Activated B cell treated with CpG ODN at 0.5 μM for 24 hours (primary cell): ENCODE measurements around the gene PODNL1. TPM values are rescaled to one million over a fixed set of nuclear protein-coding genes. Genes with fewer than 3 reads are reported as not detected.

Experiments used
- ATAC-seq: fragments of 200-7000 bp; cut with Tn5 transposase; one replicate; pipeline ENCODE4 v1.10.0; 2021; ENCODE audit warnings: low read depth, mild to moderate bottlenecking, moderate library complexity
- CTCF ChIA-PET: fragments of 350-600 bp; sonication (Branson Sonifier 250); formaldehyde crosslinking; loops from one replicate; lab custom pipeline; 2021; ENCODE audit warnings: antibody characterized with exemption; lab: Charles Lee
- POLR2A ChIA-PET: fragments of 350-600 bp; sonication (Branson Sonifier 250); formaldehyde crosslinking; loops from one replicate; lab custom pipeline; 2021; ENCODE audit warnings: antibody characterized with exemption; lab: Charles Lee
- DNase-seq: peaks from one replicate; pipeline ENCODE4 v3.0.0; 2022
- H3K27ac Mint-ChIP-seq: one replicate; pipeline ENCODE4 v1.8.0; 2020; ENCODE audit warnings: mixed read lengths
- H3K27me3 Mint-ChIP-seq: one replicate; pipeline ENCODE4 v1.8.0; 2021; ENCODE audit warnings: mixed read lengths
- H3K36me3 Mint-ChIP-seq: one replicate; pipeline ENCODE4 v1.8.0; 2021; ENCODE audit warnings: low read depth, mixed read lengths
- H3K4me1 Mint-ChIP-seq: one replicate; pipeline ENCODE4 v1.8.0; 2021; ENCODE audit warnings: mixed read lengths
- H3K4me3 Mint-ChIP-seq: one replicate; pipeline ENCODE4 v1.8.0; 2020; ENCODE audit warnings: mild to moderate bottlenecking, mixed read lengths
- H3K9me3 Mint-ChIP-seq: one replicate; pipeline ENCODE4 v1.8.0; 2020; ENCODE audit warnings: mixed read lengths
- CTCF ChIP-seq: fragments of 200-600 bp; IDR thresholded peaks from one replicate; pipeline ENCODE4 v1.8.0; 2022; ENCODE audit warnings: antibody characterized with exemption, mild to moderate bottlenecking
- intact Hi-C: fragments of 100-400 bp; cut with micrococcal nuclease; formaldehyde crosslinking; loops from one replicate; pipeline ENCODE4 v1.15.1; 2024
- total RNA-seq: library from RNA; stranded (reverse); gene quantifications from 2 replicates; pipeline ENCODE4 v1.2.3, GENCODE V29; 2022

Gene PODNL1
- total RNA-seq, 1 donor from 2014 or later = not detected

GRCh38 chr19:13960863-13961784 is 22.9 kb upstream of the PODNL1 start:
- ChIA-PET POLR2A (interaction anchor here (0.5 to 1.3 kb wide), 8 partner anchors 11 to 683 kb away, joined by 3 to 6 read pairs (median 3); partner anchors contain the start of gene IL27RA), CTCF (interaction anchor here (1.2 to 1.9 kb wide), 2 partner anchors 18 to 71 kb away, joined by 3 to 8 read pairs; partner anchors contain the start of gene IL27RA)
- Mint-ChIP-seq H3K27ac (no peak overlapping the region), H3K9me3 (no peaks in the 10 kb centered on the region), H3K27me3 (no peaks in the 10 kb centered on the region), H3K36me3 (peaks cover 58% of the 10 kb centered on the region), H3K4me1 (no peaks in the 10 kb centered on the region), H3K4me3 (no peak overlapping the region)
- no peak for TF ChIP-seq CTCF
- no peak for DNase-seq
- ATAC-seq = no peak
- intact Hi-C loops = loop anchor here (2.0 kb wide), 1 partner anchor 72 kb away; no protein-coding TSS in a partner anchor

- Mint-ChIP-seq H3K4me3 (no peak overlapping the region), H3K36me3 (peaks cover 62% of the 10 kb centered on the region), H3K9me3 (no peaks in the 10 kb centered on the region), H3K4me1 (no peaks in the 10 kb centered on the region), H3K27me3 (no peaks in the 10 kb centered on the region), H3K27ac (no peak overlapping the region)
- ATAC-seq = peak; percentile 57
- no peak for TF ChIP-seq CTCF
- DNase-seq = no peak
- POLR2A ChIA-PET = interaction anchor here (0.6 to 1.3 kb wide), 6 partner anchors 18 to 80 kb away, joined by 3 to 4 read pairs (median 3); partner anchors contain the start of gene IL27RA
- intact Hi-C loops = loop anchor here (2.0 kb wide), 1 partner anchor 73 kb away; no protein-coding TSS in a partner anchor
- CTCF ChIA-PET = interaction anchor here (1.9 kb wide), 1 partner anchor 71 kb away, joined by 8 read pairs; the partner anchor contains the start of gene IL27RA
Measured at GRCh38 chr19:13959962-13960862, 22.0 kb upstream of the PODNL1 start.

GRCh38 chr19:13959141-13959961 is 21.1 kb upstream of the PODNL1 start:
- POLR2A ChIA-PET = interaction anchor here (0.6 to 1.3 kb wide), 4 partner anchors 19 to 81 kb away, joined by 3 to 4 read pairs (median 3); partner anchors contain the start of gene IL27RA
- CTCF ChIA-PET = interaction anchor here (1.9 kb wide), 1 partner anchor 72 kb away, joined by 8 read pairs; the partner anchor contains the start of gene IL27RA
- Mint-ChIP-seq H3K27ac (no peak overlapping the region), H3K9me3 (no peaks in the 10 kb centered on the region), H3K4me1 (no peaks in the 10 kb centered on the region), H3K27me3 (no peaks in the 10 kb centered on the region), H3K36me3 (peaks cover 60% of the 10 kb centered on the region), H3K4me3 (no peak overlapping the region)
- DNase-seq (no peak), ATAC-seq (no peak)
- TF ChIP-seq CTCF = no peak
- intact Hi-C loops = no loop called here

GRCh38 chr19:13958043-13958442 is 19.8 kb upstream of the PODNL1 start:
- H3K27ac Mint-ChIP-seq = no peak overlapping the region
- ChIA-PET CTCF (no interaction called here), POLR2A (no interaction called here)
- H3K4me1 Mint-ChIP-seq = peaks cover 9% of the 10 kb centered on the region
- no peaks in the 10 kb centered on the region for H3K27me3 Mint-ChIP-seq
- no peak for DNase-seq
- no peaks in the 10 kb centered on the region for H3K9me3 Mint-ChIP-seq
- no peak overlapping the region for H3K4me3 Mint-ChIP-seq
- no peak for TF ChIP-seq CTCF
- ATAC-seq = no peak
- intact Hi-C loops = no loop called here
- peaks cover 60% of the 10 kb centered on the region for H3K36me3 Mint-ChIP-seq
